CD14-positive monocyte (primary cell): ENCODE data around the gene HSPA4L. TPM values are rescaled to one million over a fixed set of nuclear protein-coding genes. Genes with fewer than 3 reads are reported as not detected.

Experiments used
- DNase-seq, 3 donors: peaks; one replicate each; pipeline ENCODE4 v3.0.0-alpha.2; 2011 to 2022
- H2AFZ ChIP-seq: 2 replicates; pipeline ENCODE4 v1.6.0; 2012; ENCODE audit warnings: mild to moderate bottlenecking, low read depth, low read length, inconsistent platforms; ENCODE audit not compliant: insufficient read depth, poor library complexity, severe bottlenecking
- H3K27ac ChIP-seq, 2 donors: 1 replicate in 1 of 2; 2 replicates in 1 of 2; pipeline ENCODE4 v1.5.1; 2012 to 2013; ENCODE audit warnings: low read length in 2 of 2, control low read depth in 1 of 2, inconsistent platforms in 1 of 2, low read depth in 1 of 2, mild to moderate bottlenecking in 1 of 2
- H3K27me3 ChIP-seq, 2 donors: one replicate each; pipeline versions ENCODE4 v1.6.0 to v1.6.1; 2011 to 2013; ENCODE audit warnings: low read length in 2 of 2; ENCODE audit not compliant: control insufficient read depth in 2 of 2, insufficient read depth in 2 of 2
- H3K36me3 ChIP-seq, 2 donors: replicated peaks in 1 of 2; 1 replicate in 1 of 2; 2 replicates in 1 of 2; pipeline versions ENCODE4 v1.5.1 to v1.6.1; 2012 to 2013; ENCODE audit warnings: low read length in 2 of 2, control low read depth in 1 of 2, inconsistent platforms in 1 of 2, mild to moderate bottlenecking in 1 of 2; ENCODE audit not compliant: insufficient read depth in 2 of 2, control insufficient read depth in 1 of 2
- H3K4me1 ChIP-seq, 2 donors: 1 replicate in 1 of 2; 2 replicates in 1 of 2; pipeline versions ENCODE4 v1.5.1 to v1.6.1; 2012 to 2013; ENCODE audit warnings: low read length in 2 of 2, control low read depth in 1 of 2, inconsistent platforms in 1 of 2, mild to moderate bottlenecking in 1 of 2, moderate library complexity in 1 of 2; ENCODE audit not compliant: insufficient read depth in 2 of 2, control insufficient read depth in 1 of 2
- H3K4me2 ChIP-seq: replicated peaks from 2 replicates; pipeline ENCODE3; 2012; ENCODE audit warnings: low read length, moderate library complexity, mild to moderate bottlenecking; ENCODE audit not compliant: poor library complexity, severe bottlenecking; ENCODE audit errors: extremely low read depth
- H3K4me3 ChIP-seq, 3 experiments: fragments of 200-600 bp in 1 of 3; sonication (generic) in 1 of 3; replicated peaks in 1 of 3; 1 replicate in 2 of 3; 2 replicates in 1 of 3; pipeline ENCODE4 v1.5.1; 2011 to 2013; ENCODE audit warnings: low read length in 3 of 3, mild to moderate bottlenecking in 3 of 3, control low read depth in 2 of 3, low read depth in 2 of 3, inconsistent platforms in 1 of 3, moderate library complexity in 1 of 3
- H3K79me2 ChIP-seq: 2 replicates; pipeline ENCODE4 v1.6.0; 2012; ENCODE audit warnings: mild to moderate bottlenecking, control low read depth, inconsistent platforms, low read length, moderate library complexity; ENCODE audit not compliant: insufficient read depth
- H3K9ac ChIP-seq: 2 replicates; pipeline ENCODE4 v1.6.0; 2017; ENCODE audit warnings: low read length, mild to moderate bottlenecking; ENCODE audit not compliant: insufficient read depth, poor library complexity, severe bottlenecking
- H3K9me3 ChIP-seq, 2 donors: replicated peaks in 1 of 2; 1 replicate in 1 of 2; 2 replicates in 1 of 2; pipeline versions ENCODE4 v1.5.1 to v1.6.1; 2012 to 2013; ENCODE audit warnings: low read length in 2 of 2, control low read depth in 1 of 2; ENCODE audit not compliant: control insufficient read depth in 1 of 2, insufficient read depth in 1 of 2
- H4K20me1 ChIP-seq: 2 replicates; pipeline ENCODE4 v1.6.0; 2012; ENCODE audit warnings: mild to moderate bottlenecking, low read length, control low read depth, moderate library complexity; ENCODE audit not compliant: insufficient read depth
- H3K27ac Mint-ChIP-seq, 7 donors: one replicate each; pipeline ENCODE4 v1.8.0; 2020; ENCODE audit warnings: mild to moderate bottlenecking in 7 of 7, mixed read lengths in 7 of 7, moderate library complexity in 6 of 7, inconsistent platforms in 2 of 7
- H3K27me3 Mint-ChIP-seq, 3 donors: one replicate each; pipeline ENCODE4 v1.8.0; 2021 to 2022; ENCODE audit warnings: low read depth in 3 of 3, mild to moderate bottlenecking in 3 of 3, mixed read lengths in 3 of 3, moderate library complexity in 3 of 3, inconsistent platforms in 1 of 3
- H3K36me3 Mint-ChIP-seq, 2 donors: one replicate each; pipeline ENCODE4 v1.8.0; 2020; ENCODE audit warnings: mixed read lengths in 2 of 2, inconsistent platforms in 1 of 2, mild to moderate bottlenecking in 1 of 2
- H3K4me1 Mint-ChIP-seq: one replicate; pipeline ENCODE4 v1.8.0; 2020; ENCODE audit warnings: mild to moderate bottlenecking, mixed read lengths
- H3K4me3 Mint-ChIP-seq, 2 donors: one replicate each; pipeline ENCODE4 v1.8.0; 2020; ENCODE audit warnings: mild to moderate bottlenecking in 2 of 2, mixed read lengths in 2 of 2, moderate library complexity in 1 of 2
- H3K9me3 Mint-ChIP-seq, 7 donors: one replicate each; pipeline ENCODE4 v1.8.0; 2020 to 2022; ENCODE audit warnings: mixed read lengths in 7 of 7, mild to moderate bottlenecking in 6 of 7, moderate library complexity in 6 of 7, inconsistent platforms in 2 of 7
- WGBS: methylation state at CpG from one replicate; pipeline ENCODE4 v1.1.5; 2013; ENCODE audit warnings: missing lambda C conversion rate; ENCODE audit not compliant: insufficient coverage; 5-methylcytosine and 5-hydroxymethylcytosine counted together
- intact Hi-C, 2 donors: fragments of 100-400 bp; cut with micrococcal nuclease; formaldehyde crosslinking; loops; one replicate each; pipeline versions ENCODE4 v1.15.0 to v1.15.1; 2023
- polyA plus RNA-seq, 3 donors: library from polyadenylated mRNA; depleted of rRNA in 1 of 3; unstranded in 2 of 3; stranded (reverse) in 1 of 3; fragments of 300-500 nt in 2 of 3; fragments of >200 nt in 1 of 3; fragmentation: Illumina TruSeq in 2 of 3; gene quantifications; 1 replicate in 2 of 3; 2 replicates in 1 of 3; pipeline ENCODE4 v1.2.3, GENCODE V29; 2012 to 2021
- TF ChIP-seq, protein P1 (sequence below): fragments of 200-600 bp; IDR thresholded peaks from one replicate; pipeline ENCODE4 v1.8.0; 2022; ENCODE audit warnings: antibody characterized with exemption, mild to moderate bottlenecking

HSPA4L gene
- polyA plus RNA-seq, 3 donors = 0.04 TPM; not detected in 2

DNA sequence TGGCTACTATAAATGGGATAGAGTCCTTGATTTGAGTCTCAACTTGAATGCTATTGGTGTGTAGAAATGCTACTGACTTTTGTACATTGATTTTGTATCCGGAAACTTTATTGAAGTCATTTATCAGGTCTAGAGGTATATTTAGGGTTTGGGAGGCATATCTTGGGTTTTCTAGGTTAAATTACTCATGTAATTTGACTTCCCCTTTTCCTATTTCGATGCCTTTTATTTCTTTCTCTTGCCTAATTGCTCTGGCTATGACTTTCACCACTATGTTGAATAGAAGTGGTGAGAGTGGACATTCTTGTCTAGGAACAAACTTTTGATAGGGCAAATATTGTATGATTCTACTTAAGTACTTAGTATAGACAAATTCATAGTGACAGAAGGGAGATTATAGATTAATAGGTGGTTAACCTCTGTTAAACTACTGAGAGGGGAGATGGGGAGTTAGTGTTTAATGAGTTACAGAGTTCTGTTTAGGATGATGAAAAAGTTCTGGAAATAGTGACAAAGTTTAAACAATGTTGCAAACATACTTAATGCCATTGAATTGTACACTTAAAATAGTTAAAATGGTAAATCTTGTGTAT, 22.8 kb upstream of the HSPA4L start:
- Histone ChIP-seq H4K20me1 (no peaks in the 10 kb centered on the region), H3K9ac (no peak overlapping the region), H3K36me3 (no peaks in the 10 kb centered on the region), H3K9me3 (no peaks in the 10 kb centered on the region), H3K79me2 (no peaks in the 10 kb centered on the region), H3K27ac (no peak overlapping the region), H3K4me2 (no peak overlapping the region), H3K4me3 (no peak overlapping the region), H2AFZ (no peak overlapping the region), H3K4me1 (no peaks in the 10 kb centered on the region), H3K27me3 (no peaks in the 10 kb centered on the region)
- H3K9me3 Mint-ChIP-seq = peaks cover 2 to 17% (median 7%) of the 10 kb centered on the region in 7 donors
- intact Hi-C loops = no loop called here
- no CpG with 5 or more reads among the region's 2 CpGs for WGBS
- TF ChIP-seq, protein P1, sequence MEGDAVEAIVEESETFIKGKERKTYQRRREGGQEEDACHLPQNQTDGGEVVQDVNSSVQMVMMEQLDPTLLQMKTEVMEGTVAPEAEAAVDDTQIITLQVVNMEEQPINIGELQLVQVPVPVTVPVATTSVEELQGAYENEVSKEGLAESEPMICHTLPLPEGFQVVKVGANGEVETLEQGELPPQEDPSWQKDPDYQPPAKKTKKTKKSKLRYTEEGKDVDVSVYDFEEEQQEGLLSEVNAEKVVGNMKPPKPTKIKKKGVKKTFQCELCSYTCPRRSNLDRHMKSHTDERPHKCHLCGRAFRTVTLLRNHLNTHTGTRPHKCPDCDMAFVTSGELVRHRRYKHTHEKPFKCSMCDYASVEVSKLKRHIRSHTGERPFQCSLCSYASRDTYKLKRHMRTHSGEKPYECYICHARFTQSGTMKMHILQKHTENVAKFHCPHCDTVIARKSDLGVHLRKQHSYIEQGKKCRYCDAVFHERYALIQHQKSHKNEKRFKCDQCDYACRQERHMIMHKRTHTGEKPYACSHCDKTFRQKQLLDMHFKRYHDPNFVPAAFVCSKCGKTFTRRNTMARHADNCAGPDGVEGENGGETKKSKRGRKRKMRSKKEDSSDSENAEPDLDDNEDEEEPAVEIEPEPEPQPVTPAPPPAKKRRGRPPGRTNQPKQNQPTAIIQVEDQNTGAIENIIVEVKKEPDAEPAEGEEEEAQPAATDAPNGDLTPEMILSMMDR = no peak
- no peak overlapping the region for H3K27ac Mint-ChIP-seq
- no peaks in the 10 kb centered on the region for H3K4me1 Mint-ChIP-seq
- H3K27me3 Mint-ChIP-seq = no peaks in the 10 kb centered on the region
- H3K36me3 Mint-ChIP-seq = no peaks in the 10 kb centered on the region
- no peak for DNase-seq
- no peak overlapping the region for H3K4me3 Mint-ChIP-seq

DNA sequence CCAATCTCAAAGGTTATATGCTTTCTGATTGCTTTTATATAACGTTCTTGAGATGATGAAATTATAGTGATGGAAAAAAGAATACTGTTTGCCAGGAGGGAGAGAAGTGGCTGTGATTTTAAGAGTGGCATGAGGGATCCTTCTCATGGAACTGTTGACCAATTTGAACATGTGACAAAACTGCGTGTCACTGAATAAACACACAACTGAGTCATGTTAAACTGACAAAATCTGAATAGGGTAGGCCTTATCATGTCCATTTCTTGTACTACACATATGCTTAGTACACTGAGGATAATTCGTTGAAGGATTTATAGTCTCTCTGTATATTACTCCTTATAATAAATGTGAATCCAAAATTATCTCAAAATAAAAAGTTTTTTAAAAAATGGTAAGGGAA, 22.2 kb upstream of the HSPA4L start:
- no peak for DNase-seq
- Histone ChIP-seq H3K27ac (no peak overlapping the region), H3K27me3 (no peaks in the 10 kb centered on the region), H3K36me3 (no peaks in the 10 kb centered on the region), H3K9ac (no peak overlapping the region), H3K9me3 (no peaks in the 10 kb centered on the region), H3K4me3 (no peak overlapping the region), H3K4me1 (no peaks in the 10 kb centered on the region), H3K4me2 (no peak overlapping the region), H2AFZ (no peak overlapping the region), H3K79me2 (no peaks in the 10 kb centered on the region), H4K20me1 (no peaks in the 10 kb centered on the region)
- Mint-ChIP-seq H3K27ac (no peak overlapping the region), H3K36me3 (no peaks in the 10 kb centered on the region), H3K27me3 (peaks cover 0 to 1% (median 0%) of the 10 kb centered on the region in 3 donors), H3K4me3 (no peak overlapping the region), H3K4me1 (no peaks in the 10 kb centered on the region), H3K9me3 (peaks cover 2 to 17% (median 7%) of the 10 kb centered on the region in 7 donors)
- intact Hi-C loops = no loop called here
- TF ChIP-seq, protein P1 = no peak
- 86% methylated on average over 1 of the region's 3 CpGs for WGBS
